Endodermal cell (in vitro differentiated cells): ENCODE data around the gene SLIT1. TPM values are rescaled to one million over a fixed set of nuclear protein-coding genes. Genes with fewer than 3 reads are reported as not detected.

Experiments used
- DNase-seq: peaks from one replicate; pipeline ENCODE4 v3.0.0-alpha.2; 2017
- H3K27ac ChIP-seq: 2 replicates; pipeline ENCODE4 v1.5.1; 2013; ENCODE audit warnings: mild to moderate bottlenecking, low read depth, low read length, moderate library complexity
- H3K27me3 ChIP-seq: 2 replicates; pipeline ENCODE4 v1.6.1; 2013; ENCODE audit warnings: mild to moderate bottlenecking, low read length, moderate library complexity; ENCODE audit not compliant: insufficient read depth, control insufficient read depth, poor library complexity, severe bottlenecking
- H3K36me3 ChIP-seq: 2 replicates; pipeline ENCODE4 v1.7.0; 2013; ENCODE audit warnings: mild to moderate bottlenecking, low read length, moderate library complexity; ENCODE audit not compliant: control insufficient read depth, insufficient read depth
- H3K4me1 ChIP-seq: one replicate; pipeline ENCODE4 v1.7.0; 2013; ENCODE audit warnings: low read length; ENCODE audit not compliant: control insufficient read depth, insufficient read depth
- H3K4me3 ChIP-seq: 2 replicates; pipeline ENCODE4 v1.5.1; 2013; ENCODE audit warnings: mild to moderate bottlenecking, low read length, moderate library complexity
- H3K9ac ChIP-seq: 2 replicates; pipeline ENCODE4 v1.6.1; 2013; ENCODE audit warnings: mild to moderate bottlenecking, low read length, moderate library complexity; ENCODE audit not compliant: poor library complexity, severe bottlenecking; ENCODE audit errors: extremely low read depth
- H3K9me3 ChIP-seq: 2 replicates; pipeline ENCODE4 v1.6.1; 2013; ENCODE audit warnings: mild to moderate bottlenecking, low read length, moderate library complexity; ENCODE audit not compliant: control insufficient read depth
- H3K27ac Mint-ChIP-seq: 2 replicates; pipeline ENCODE4 v1.8.0; 2020; ENCODE audit warnings: mixed read lengths
- H3K27me3 Mint-ChIP-seq: 2 replicates; pipeline ENCODE4 v1.8.0; 2021; ENCODE audit warnings: mild to moderate bottlenecking, mixed read lengths; ENCODE audit not compliant: insufficient read depth
- H3K36me3 Mint-ChIP-seq: 2 replicates; pipeline ENCODE4 v1.8.0; 2020; ENCODE audit warnings: low read depth, mixed read lengths
- H3K4me1 Mint-ChIP-seq: 2 replicates; pipeline ENCODE4 v1.8.0; 2020; ENCODE audit warnings: mixed read lengths
- H3K4me3 Mint-ChIP-seq: 2 replicates; pipeline ENCODE4 v1.8.0; 2020; ENCODE audit warnings: mild to moderate bottlenecking, moderate library complexity, mixed read lengths
- H3K9me3 Mint-ChIP-seq: 2 replicates; pipeline ENCODE4 v1.8.0; 2020; ENCODE audit warnings: mild to moderate bottlenecking, mixed read lengths
- WGBS, 2 experiments: methylation state at CpG; one replicate each; pipeline versions ENCODE4 v1.1.5 to v1.1.7; 2013; ENCODE audit warnings: missing lambda C conversion rate in 2 of 2, mixed read lengths in 1 of 2; ENCODE audit not compliant: insufficient coverage in 1 of 2, insufficient read length in 1 of 2; 5-methylcytosine and 5-hydroxymethylcytosine counted together
- total RNA-seq, 2 donors: library from RNA; stranded (reverse); fragmentation: NEBNext Ultra II Directional in 1 of 2; extraction: Animal tissue kit (Norgen Biotek cat#: 25700) in 1 of 2; gene quantifications; 2 replicates in 1 of 2; 3 replicates in 1 of 2; pipeline ENCODE4 v1.2.1, GENCODE V29; 2021
- TF ChIP-seq, protein P1 (sequence below): fragments of 200-600 bp; sonication (generic); conservative IDR thresholded peaks from 2 replicates; pipeline ENCODE4 v1.5.0; 2021; ENCODE audit warnings: antibody characterized with exemption, mild to moderate bottlenecking

Gene SLIT1
- total RNA-seq, 2 donors from 2014 or later, result 0.97 to 2.4 TPM

DNA sequence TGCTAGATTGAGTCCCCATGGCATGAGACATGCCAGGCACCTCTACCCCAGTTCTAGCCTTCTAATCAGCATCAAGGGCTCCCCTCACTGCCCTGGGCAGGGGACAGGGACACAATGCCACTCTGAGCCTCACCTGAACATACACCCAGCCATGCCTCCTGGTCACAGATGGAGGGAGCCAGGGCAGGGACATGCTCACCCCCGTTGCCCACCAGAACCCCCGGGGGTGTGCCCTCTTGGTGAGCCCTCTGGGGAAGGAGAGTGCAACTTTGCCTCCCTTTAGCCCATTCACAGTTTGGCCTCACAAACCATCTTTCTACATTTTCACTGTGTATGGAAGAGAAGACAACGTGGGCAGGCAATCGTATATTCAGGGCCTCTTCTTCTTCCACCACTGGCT lies 186.4 kb downstream of the SLIT1 start:
- H3K27me3 Mint-ChIP-seq, result no peaks in the 10 kb centered on the region

DNA sequence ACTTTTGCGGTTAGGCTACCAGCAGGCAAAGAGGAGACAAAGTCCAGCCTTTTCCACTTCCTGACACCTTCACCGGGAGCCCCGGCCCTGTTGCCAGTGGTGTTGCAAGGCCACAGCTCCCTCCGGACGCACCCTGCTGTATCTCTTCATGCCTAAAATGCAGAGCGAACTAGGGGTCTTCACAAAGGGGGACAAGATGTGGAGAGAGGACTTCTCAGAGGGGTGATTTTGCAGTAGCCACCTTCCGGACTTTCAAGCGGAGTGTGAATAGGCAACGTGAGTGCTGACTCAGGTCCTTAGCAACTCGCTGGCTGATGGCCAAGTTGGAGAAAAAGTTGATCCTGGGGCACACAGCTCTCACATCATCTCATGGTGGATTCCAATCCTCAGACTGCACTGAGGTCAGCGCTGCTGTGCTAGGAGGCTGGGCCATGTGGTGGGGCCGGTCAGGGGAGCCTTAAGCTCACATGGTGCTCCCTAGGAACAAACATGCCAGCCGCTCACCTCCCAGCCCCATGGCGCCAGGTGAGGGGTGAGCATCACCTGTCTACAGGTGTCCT lies 187.3 kb downstream of the SLIT1 start:
- H3K27me3 Mint-ChIP-seq, result no peaks in the 10 kb centered on the region
- Histone ChIP-seq H3K9me3 (no peaks in the 10 kb centered on the region), H3K36me3 (no peaks in the 10 kb centered on the region), H3K4me1 (no peaks in the 10 kb centered on the region), H3K9ac (no peak overlapping the region), H3K27ac (no peak overlapping the region), H3K27me3 (no peaks in the 10 kb centered on the region), H3K4me3 (no peak overlapping the region)
- H3K9me3 Mint-ChIP-seq, result no peaks in the 10 kb centered on the region
- no peaks in the 10 kb centered on the region for H3K4me1 Mint-ChIP-seq
- no peak overlapping the region for H3K4me3 Mint-ChIP-seq
- no peak overlapping the region for H3K27ac Mint-ChIP-seq
- no peak for DNase-seq
- TF ChIP-seq, protein P1, sequence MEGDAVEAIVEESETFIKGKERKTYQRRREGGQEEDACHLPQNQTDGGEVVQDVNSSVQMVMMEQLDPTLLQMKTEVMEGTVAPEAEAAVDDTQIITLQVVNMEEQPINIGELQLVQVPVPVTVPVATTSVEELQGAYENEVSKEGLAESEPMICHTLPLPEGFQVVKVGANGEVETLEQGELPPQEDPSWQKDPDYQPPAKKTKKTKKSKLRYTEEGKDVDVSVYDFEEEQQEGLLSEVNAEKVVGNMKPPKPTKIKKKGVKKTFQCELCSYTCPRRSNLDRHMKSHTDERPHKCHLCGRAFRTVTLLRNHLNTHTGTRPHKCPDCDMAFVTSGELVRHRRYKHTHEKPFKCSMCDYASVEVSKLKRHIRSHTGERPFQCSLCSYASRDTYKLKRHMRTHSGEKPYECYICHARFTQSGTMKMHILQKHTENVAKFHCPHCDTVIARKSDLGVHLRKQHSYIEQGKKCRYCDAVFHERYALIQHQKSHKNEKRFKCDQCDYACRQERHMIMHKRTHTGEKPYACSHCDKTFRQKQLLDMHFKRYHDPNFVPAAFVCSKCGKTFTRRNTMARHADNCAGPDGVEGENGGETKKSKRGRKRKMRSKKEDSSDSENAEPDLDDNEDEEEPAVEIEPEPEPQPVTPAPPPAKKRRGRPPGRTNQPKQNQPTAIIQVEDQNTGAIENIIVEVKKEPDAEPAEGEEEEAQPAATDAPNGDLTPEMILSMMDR, result no peak
- H3K36me3 Mint-ChIP-seq, result no peaks in the 10 kb centered on the region
- WGBS, 2 experiments, result 93 to 96% methylated on average over 8 to 14 of the region's 14 CpGs

More for the DNA sequence above, 186.4 kb downstream of the SLIT1 start:
- no peaks in the 10 kb centered on the region for H3K9me3 Mint-ChIP-seq
- no peaks in the 10 kb centered on the region for H3K27me3 ChIP-seq
- 85 to 100% methylated on average over 2 to 4 of the region's 4 CpGs for WGBS, 2 experiments
- H3K9me3 ChIP-seq, result no peaks in the 10 kb centered on the region
- no peak for DNase-seq
- no peaks in the 10 kb centered on the region for H3K36me3 Mint-ChIP-seq
- TF ChIP-seq, protein P1, result no peak
- no peaks in the 10 kb centered on the region for H3K4me1 Mint-ChIP-seq
- H3K36me3 ChIP-seq, result no peaks in the 10 kb centered on the region
- H3K9ac ChIP-seq, result no peak overlapping the region
- H3K4me1 ChIP-seq, result no peaks in the 10 kb centered on the region
- H3K27ac Mint-ChIP-seq, result no peak overlapping the region
- no peak overlapping the region for H3K4me3 Mint-ChIP-seq
- no peak overlapping the region for H3K27ac ChIP-seq
- H3K4me3 ChIP-seq, result no peak overlapping the region

DNA sequence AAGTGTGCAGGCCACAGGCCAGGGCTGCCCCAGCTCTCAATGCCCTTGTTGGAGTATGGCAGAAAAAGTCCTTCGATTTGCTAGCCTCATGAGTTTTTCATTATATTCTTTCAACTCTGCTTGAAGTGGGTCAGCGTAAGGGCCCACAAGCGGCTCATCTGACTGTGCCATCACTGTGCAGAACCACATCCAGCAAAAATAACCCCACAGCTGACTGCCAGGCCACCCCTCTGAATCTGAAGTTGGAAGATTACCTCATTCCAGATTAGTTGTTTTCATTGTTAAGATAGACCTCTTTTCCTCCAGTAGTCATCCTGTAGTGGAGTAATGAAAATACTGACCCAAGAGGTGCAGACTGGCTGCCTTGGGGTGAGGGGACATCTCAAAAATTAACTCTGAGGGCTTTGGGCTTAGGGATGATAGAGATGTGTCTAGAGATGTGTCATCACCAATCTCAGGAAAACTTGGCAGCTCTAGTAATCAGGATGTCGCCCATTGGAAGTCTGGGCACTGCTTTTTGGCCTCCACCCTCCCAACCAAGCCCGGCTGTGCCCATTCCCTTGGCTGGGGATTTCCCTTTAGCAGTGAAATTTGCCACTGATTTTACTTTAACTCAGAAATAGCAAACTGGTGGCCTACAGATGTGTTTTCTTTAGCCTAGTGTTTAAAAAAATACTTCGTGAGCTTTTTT lies 189.3 kb downstream of the SLIT1 start:
- H3K27me3 ChIP-seq, result no peaks in the 10 kb centered on the region
- Mint-ChIP-seq H3K27me3 (no peaks in the 10 kb centered on the region), H3K4me1 (no peaks in the 10 kb centered on the region), H3K27ac (no peak overlapping the region), H3K4me3 (no peak overlapping the region), H3K36me3 (no peaks in the 10 kb centered on the region), H3K9me3 (no peaks in the 10 kb centered on the region)
- H3K9me3 ChIP-seq, result no peaks in the 10 kb centered on the region
- no peak overlapping the region for H3K9ac ChIP-seq
- no peaks in the 10 kb centered on the region for H3K4me1 ChIP-seq
- no peaks in the 10 kb centered on the region for H3K36me3 ChIP-seq
- WGBS, 2 experiments, result 96% methylated on average over 2 to 6 of the region's 6 CpGs
- TF ChIP-seq, protein P1, result no peak
- DNase-seq, result no peak
- H3K27ac ChIP-seq, result no peak overlapping the region
- no peak overlapping the region for H3K4me3 ChIP-seq
